ENCODE results near the gene NEAT1. TPM values are rescaled to one million over a fixed set of nuclear protein-coding genes. Genes with fewer than 3 reads are reported as not detected.

Gene NEAT1
- total and polyA plus RNA-seq, 9 of the 15 experiments (the other 6 are each of a cell fraction or from before 2014, with no cell fraction given) = 20.1 to 389 (median 62.8) TPM

- no peak; the same call in 1 of the 2 replicates for TF ChIP-seq TOE1 (IDR thresholded peaks at IDR 0.05; ENCODE audit: borderline replicate concordance)
- no peak for TF ChIP-seq TOE1 (CRISPR knock-in tag; IDR thresholded peaks at IDR 0.05; ENCODE audit: borderline replicate concordance, low read depth)
- TF ChIP-seq TRIM24 (IDR thresholded peaks at IDR 0.05) = 0 out of 4 replicates have a peak, but pooled peaks of 1 of the 2 experiments have one; percentile 41
- TF ChIP-seq SPI1 (IDR thresholded peaks at IDR 0.05; ENCODE audit: borderline replicate concordance, low read depth, low read length) = no peak
- no peak for TF ChIP-seq ZBTB8A (IDR thresholded peaks at IDR 0.05; ENCODE audit: partially characterized antibody)
- no peak for TF ChIP-seq HDAC3 (IDR thresholded peaks at IDR 0.05; ENCODE audit: borderline replicate concordance, partially characterized antibody)
- no peak for TF ChIP-seq KLF16 (IDR thresholded peaks at IDR 0.05)
- no peak for TF ChIP-seq MITF (IDR thresholded peaks at IDR 0.05)
- TF ChIP-seq TAF1 (IDR thresholded peaks at IDR 0.05; ENCODE audit: control insufficient read depth, extremely low read depth, insufficient read depth, low read length, severe bottlenecking) = peak; percentile 95
- no peak for TF ChIP-seq NFIX (CRISPR knock-in tag; IDR thresholded peaks at IDR 0.05; ENCODE audit: low read depth)
- no peak for TF ChIP-seq TCFL5 (CRISPR knock-in tag; conservative IDR thresholded peaks at IDR 0.05)
- TF ChIP-seq DPF2 (IDR thresholded peaks at IDR 0.05) = 0 out of 2 replicates have a peak, but pooled peaks have one; percentile 55
- TF ChIP-seq ZFX (CRISPR knock-in tag; IDR thresholded peaks at IDR 0.05) = peak; percentile 58
- TF ChIP-seq ZNF778 (CRISPR knock-in tag; IDR thresholded peaks at IDR 0.05) = no peak
- TF ChIP-seq TFE3 (CRISPR knock-in tag; IDR thresholded peaks at IDR 0.05) = no peak
- TF ChIP-seq MCM5 (IDR thresholded peaks at IDR 0.05; ENCODE audit: low read depth) = no peak
- no peak for TF ChIP-seq FOXP1 (CRISPR knock-in tag; IDR thresholded peaks at IDR 0.05)
- no peak for TF ChIP-seq ELF1 (tag; IDR thresholded peaks at IDR 0.05)
- no peak for TF ChIP-seq ZBTB49 (CRISPR knock-in tag; IDR thresholded peaks at IDR 0.05; ENCODE audit: borderline replicate concordance)
- no peak for TF ChIP-seq ZNF274 (IDR thresholded peaks at IDR 0.05; ENCODE audit: borderline replicate concordance, low read depth, low read length)
- TF ChIP-seq ZHX1 (conservative IDR thresholded peaks at IDR 0.05; ENCODE audit: low read length) = no peak
These were observed 32.3 kb downstream of the NEAT1 start (continued) for GRCh38 chr11:65454696-65455456.

All from K562 (cell line).